ENCODE results near the gene SCAMP1. TPM values are rescaled to one million over a fixed set of nuclear protein-coding genes. Genes with fewer than 3 reads are reported as not detected.

Gene SCAMP1
- total RNA-seq, 4 donors from 2014 or later: 28.3 to 33.1 (median 30.9) TPM

DNA sequence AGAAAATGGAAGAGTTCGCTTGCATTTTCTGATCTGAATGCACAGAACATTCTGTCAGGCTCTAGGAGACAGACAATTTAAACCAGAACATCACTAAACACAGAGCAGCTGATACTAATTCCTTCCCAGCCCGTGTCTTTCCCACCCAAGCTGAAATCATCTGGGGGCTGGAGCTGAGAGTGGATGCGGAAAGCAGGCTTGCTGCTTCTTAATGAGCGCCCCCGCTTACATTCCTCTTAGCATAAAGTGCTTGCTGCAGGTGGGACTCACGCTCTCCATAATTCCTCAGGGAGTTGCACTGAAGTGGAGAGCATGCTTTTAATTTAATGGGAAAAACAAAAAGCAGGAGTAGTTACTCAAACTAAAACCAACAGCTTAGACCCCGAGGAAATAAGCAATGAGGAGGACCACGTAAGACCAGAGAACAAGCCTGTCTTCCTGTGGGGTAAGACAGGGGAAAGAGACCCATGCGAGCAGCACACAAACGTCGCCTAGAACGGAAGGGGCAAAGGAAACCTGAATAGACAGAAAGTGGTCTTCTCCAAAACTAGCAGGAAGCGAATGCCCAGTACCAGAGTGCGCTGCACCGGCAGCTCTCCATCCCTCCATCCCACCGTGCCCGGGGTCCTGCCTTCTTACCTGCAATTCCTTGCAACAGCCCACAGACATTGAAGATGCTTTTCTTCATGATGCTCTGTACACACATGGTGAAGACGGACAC, 148.9 kb downstream of the SCAMP1 start:
- 65 to 80% methylated on average over 18 of the region's 18 CpGs for WGBS, 2 donors
- H3K4me3 ChIP-seq (ENCODE audit: low read depth, poor library complexity, severe bottlenecking): no peak overlapping the region
- TF ChIP-seq, protein P1, sequence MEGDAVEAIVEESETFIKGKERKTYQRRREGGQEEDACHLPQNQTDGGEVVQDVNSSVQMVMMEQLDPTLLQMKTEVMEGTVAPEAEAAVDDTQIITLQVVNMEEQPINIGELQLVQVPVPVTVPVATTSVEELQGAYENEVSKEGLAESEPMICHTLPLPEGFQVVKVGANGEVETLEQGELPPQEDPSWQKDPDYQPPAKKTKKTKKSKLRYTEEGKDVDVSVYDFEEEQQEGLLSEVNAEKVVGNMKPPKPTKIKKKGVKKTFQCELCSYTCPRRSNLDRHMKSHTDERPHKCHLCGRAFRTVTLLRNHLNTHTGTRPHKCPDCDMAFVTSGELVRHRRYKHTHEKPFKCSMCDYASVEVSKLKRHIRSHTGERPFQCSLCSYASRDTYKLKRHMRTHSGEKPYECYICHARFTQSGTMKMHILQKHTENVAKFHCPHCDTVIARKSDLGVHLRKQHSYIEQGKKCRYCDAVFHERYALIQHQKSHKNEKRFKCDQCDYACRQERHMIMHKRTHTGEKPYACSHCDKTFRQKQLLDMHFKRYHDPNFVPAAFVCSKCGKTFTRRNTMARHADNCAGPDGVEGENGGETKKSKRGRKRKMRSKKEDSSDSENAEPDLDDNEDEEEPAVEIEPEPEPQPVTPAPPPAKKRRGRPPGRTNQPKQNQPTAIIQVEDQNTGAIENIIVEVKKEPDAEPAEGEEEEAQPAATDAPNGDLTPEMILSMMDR (IDR thresholded peaks at IDR 0.05): no peak
- intact Hi-C loops (cut with DNase I; ENCODE audit: low total_unique reads): no loop called here
- peak in 1 of 2 donors; percentile 21 for DNase-seq (ENCODE audit: low spot score in 2 of 2)

DNA sequence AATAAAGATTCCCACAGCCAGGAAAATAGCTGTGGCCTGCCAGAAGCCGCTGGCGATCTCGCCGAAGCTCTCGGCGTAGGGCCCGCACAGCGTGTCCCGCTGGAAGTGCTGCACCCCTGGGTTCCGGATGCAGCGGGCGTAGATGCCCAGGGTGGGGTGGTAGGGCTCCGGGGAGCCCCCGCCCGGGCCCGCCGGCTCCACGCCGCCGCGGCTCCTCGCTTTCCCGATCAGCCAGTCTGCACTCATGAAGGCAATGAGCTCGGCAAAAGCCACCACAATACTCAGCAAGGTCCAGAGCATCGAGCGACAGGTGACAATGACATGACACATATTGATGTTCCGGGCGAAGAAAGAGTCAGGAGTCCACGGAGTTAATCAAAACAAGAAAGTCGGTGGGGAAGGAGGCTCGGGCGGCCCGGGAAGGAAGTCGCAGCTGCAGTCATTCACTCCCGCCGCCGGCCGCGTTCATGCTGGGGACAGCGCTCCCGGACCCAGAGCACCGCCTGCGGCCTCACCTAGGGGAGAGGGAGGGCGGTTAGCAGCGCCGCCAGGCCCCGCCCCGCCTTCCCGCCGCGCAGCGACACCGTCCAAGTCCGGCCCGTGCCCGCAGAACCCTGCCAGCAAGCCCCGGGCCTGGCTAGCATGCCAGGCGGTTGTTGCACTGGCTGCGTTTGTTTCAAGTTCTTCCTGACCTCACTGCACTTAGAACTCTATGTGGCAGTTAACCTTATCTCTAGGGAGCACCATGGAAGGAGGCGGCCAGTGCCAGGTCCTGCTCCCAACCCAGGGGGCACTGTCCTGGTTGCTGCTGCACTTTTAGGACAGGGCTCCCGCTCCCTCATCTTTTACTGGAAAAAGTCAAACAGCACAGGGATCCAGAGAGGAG, 149.7 kb downstream of the SCAMP1 start:
- DNase-seq (ENCODE audit: low spot score in 2 of 2): peak in 1 of 2 donors; percentile 89
- peak overlapping the region; percentile 5 for H3K4me3 ChIP-seq (ENCODE audit: low read depth, poor library complexity, severe bottlenecking)
- intact Hi-C loops (cut with DNase I; ENCODE audit: low total_unique reads): no loop called here
- 29 to 34% methylated on average over 52 of the region's 61 CpGs for WGBS, 2 donors
- TF ChIP-seq, protein P1 (IDR thresholded peaks at IDR 0.05): no peak
- no peak for TF ChIP-seq POLR2A (IDR thresholded peaks at IDR 0.05)

DNA sequence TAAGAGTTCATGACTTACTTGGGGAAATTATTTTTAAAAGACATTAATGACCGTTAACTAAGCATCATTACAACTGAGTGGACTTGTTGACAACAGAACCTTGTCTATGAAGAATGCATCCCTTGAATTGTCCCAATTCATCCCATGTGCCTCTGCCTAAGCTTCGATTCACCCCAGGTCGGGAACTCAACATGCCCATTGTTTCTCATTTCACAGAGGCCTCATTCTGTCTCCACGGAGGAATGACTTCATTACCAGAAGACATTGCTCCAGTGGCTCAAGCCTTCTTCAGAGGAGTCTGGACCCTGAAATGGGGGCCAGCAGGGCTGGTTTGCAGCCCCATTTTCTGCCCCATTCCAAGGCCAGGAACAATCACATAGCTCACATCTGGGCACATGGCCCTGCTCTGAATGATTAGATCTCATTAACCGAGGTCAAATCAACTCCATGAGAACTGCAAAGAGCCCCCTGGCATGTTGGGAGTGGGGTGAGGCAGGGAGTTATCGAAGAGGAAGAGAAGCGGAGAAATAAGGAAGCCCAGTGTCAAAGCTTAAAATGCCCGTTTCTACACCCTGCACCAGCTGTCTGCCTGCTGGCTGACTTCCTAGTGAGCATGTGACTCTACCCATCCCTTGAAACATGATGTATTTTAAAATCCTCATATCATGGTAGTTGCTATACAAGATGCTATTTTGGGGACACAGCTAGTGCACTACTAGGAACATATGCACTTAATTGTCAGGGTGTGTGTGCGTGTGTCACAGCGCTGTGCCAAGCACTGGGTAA, 150.9 kb downstream of the SCAMP1 start:
- WGBS, 2 donors: 66 to 72% methylated on average over 10 of the region's 10 CpGs
- H3K4me3 ChIP-seq (ENCODE audit: low read depth, poor library complexity, severe bottlenecking): no peak overlapping the region
- intact Hi-C loops (cut with DNase I; ENCODE audit: low total_unique reads): no loop called here
- no peak for DNase-seq (ENCODE audit: low spot score in 2 of 2)
- TF ChIP-seq, protein P1 (IDR thresholded peaks at IDR 0.05): no peak
- TF ChIP-seq POLR2A (IDR thresholded peaks at IDR 0.05): no peak

DNA sequence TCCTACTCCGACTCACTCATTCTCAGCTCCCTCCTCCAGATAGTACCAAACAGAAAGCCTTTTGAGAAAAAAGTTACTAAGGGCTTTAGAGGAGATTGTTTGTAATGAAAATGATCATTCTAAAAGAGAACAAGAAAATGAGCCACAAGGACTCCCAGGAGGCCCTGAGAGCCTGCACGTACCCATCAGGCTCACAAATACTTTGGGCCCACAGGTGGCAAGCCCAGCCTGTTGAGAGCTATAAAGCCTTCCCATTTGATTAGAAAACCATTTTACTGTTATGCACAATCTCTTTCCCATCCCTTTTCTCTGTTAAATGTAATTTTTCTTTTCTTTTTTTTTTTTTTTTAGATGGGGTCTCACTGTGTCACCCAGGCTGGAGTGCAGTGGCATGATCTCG, 152.0 kb downstream of the SCAMP1 start:
- WGBS, 2 donors: 90 to 95% methylated on average over 3 of the region's 3 CpGs
- TF ChIP-seq POLR2A (IDR thresholded peaks at IDR 0.05): no peak
- TF ChIP-seq, protein P1 (IDR thresholded peaks at IDR 0.05): no peak
- intact Hi-C loops (cut with DNase I; ENCODE audit: low total_unique reads): no loop called here
- no peak for DNase-seq (ENCODE audit: low spot score in 2 of 2)
- no peak overlapping the region for H3K4me3 ChIP-seq (ENCODE audit: low read depth, poor library complexity, severe bottlenecking)

DNA sequence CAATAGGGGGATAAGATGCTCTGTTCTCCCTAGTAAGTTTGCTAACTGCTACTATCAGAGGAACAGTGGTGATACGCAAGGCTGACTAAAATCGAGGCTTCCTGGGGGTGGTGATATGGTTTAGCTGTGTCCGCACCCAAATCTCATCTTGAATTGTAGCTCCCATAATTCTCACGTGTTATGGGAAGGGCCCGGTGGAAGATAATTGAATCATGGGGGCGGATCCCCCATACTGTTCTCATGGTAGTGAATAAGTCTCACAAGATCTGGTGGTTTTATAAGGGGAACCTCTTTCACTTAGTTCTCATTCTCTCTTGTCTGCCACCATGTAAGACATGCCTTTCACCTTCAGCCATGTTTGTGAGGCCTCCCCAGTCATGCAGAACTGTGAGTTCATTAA, 153.0 kb downstream of the SCAMP1 start:
- no peak overlapping the region for H3K4me3 ChIP-seq (ENCODE audit: low read depth, poor library complexity, severe bottlenecking)
- intact Hi-C loops (cut with DNase I; ENCODE audit: low total_unique reads): no loop called here
- TF ChIP-seq POLR2A (IDR thresholded peaks at IDR 0.05): no peak
- TF ChIP-seq, protein P1 (IDR thresholded peaks at IDR 0.05): no peak
- no peak for DNase-seq (ENCODE audit: low spot score in 2 of 2)
- WGBS, 2 donors: 80 to 85% methylated on average over 6 of the region's 6 CpGs

Measured in lower leg skin (tissue), 4 donors.